GM23248 (cell line): ENCODE measurements around the gene DDA1. TPM values are rescaled to one million over a fixed set of nuclear protein-coding genes. Genes with fewer than 3 reads are reported as not detected.
A peak's percentile ranks its signal among the peaks of the same experiment; 100 is the strongest.
"Not testable (repeated sequence)": the region's sequence is repeated elsewhere in the genome, so short reads cannot be mapped to it uniquely, and the experiment has no call there.

Source experiments
- DNase-seq: peaks from one replicate; pipeline ENCODE4 v3.0.0-alpha.2; 2015
- H2AFZ ChIP-seq: fragments of 200-600 bp; sonication (generic); 2 replicates; pipeline ENCODE4 v1.6.1; 2016; ENCODE audit warnings: antibody characterized with exemption
- H3F3A ChIP-seq: fragments of 200-600 bp; sonication (generic); 2 replicates; pipeline ENCODE4 v1.6.1; 2016; ENCODE audit warnings: mild to moderate bottlenecking, antibody characterized with exemption, mixed run types; ENCODE audit not compliant: insufficient read depth
- H3K27ac ChIP-seq: fragments of 200-600 bp; sonication (generic); 2 replicates; pipeline ENCODE4 v1.5.1; 2016; ENCODE audit warnings: mild to moderate bottlenecking
- H3K27me3 ChIP-seq: fragments of 200-600 bp; sonication (generic); replicated peaks from 2 replicates; pipeline ENCODE4 v1.6.1; 2016; ENCODE audit warnings: mild to moderate bottlenecking; ENCODE audit not compliant: insufficient read depth
- H3K36me3 ChIP-seq: fragments of 200-600 bp; sonication (generic); 2 replicates; pipeline ENCODE4 v1.6.1; 2016; ENCODE audit warnings: low read depth, mild to moderate bottlenecking
- H3K4me1 ChIP-seq: fragments of 200-600 bp; sonication (generic); 2 replicates; pipeline ENCODE4 v1.6.1; 2016; ENCODE audit warnings: mild to moderate bottlenecking; ENCODE audit not compliant: insufficient read depth
- H3K4me2 ChIP-seq: fragments of 200-600 bp; sonication (generic); one replicate; pipeline ENCODE4 v1.6.1; 2016; ENCODE audit warnings: mild to moderate bottlenecking; ENCODE audit not compliant: unreplicated experiment
- H3K4me3 ChIP-seq: fragments of 200-600 bp; sonication (generic); 2 replicates; pipeline ENCODE4 v1.5.1; 2016; ENCODE audit warnings: mild to moderate bottlenecking
- H3K79me2 ChIP-seq: fragments of 200-600 bp; sonication (generic); 2 replicates; pipeline ENCODE4 v1.6.1; 2016; ENCODE audit warnings: mild to moderate bottlenecking; ENCODE audit not compliant: insufficient read depth
- H3K9ac ChIP-seq: fragments of 200-600 bp; sonication (generic); 2 replicates; pipeline ENCODE4 v1.6.1; 2016; ENCODE audit warnings: mild to moderate bottlenecking
- H3K9me2 ChIP-seq: fragments of 200-600 bp; sonication (generic); 2 replicates; pipeline ENCODE4 v1.6.1; 2016; ENCODE audit warnings: mixed run types, mild to moderate bottlenecking, moderate library complexity; ENCODE audit not compliant: insufficient read depth
- H3K9me3 ChIP-seq: fragments of 200-600 bp; sonication (generic); one replicate; pipeline ENCODE4 v1.6.1; 2017; ENCODE audit warnings: low read depth
- H4K20me1 ChIP-seq: fragments of 200-600 bp; sonication (generic); 2 replicates; pipeline ENCODE4 v1.6.0; 2016; ENCODE audit not compliant: insufficient read depth
- EZH2 ChIP-seq: fragments of 200-600 bp; sonication (generic); IDR thresholded peaks from 2 replicates; pipeline ENCODE4 v1.6.1; 2018; ENCODE audit warnings: antibody characterized with exemption, mild to moderate bottlenecking; ENCODE audit not compliant: insufficient read depth, poor library complexity, severe bottlenecking
- EZH2phosphoT487 ChIP-seq: fragments of 200-600 bp; sonication (generic); IDR thresholded peaks from 2 replicates; pipeline ENCODE4 v1.6.1; 2018; ENCODE audit warnings: antibody characterized with exemption, moderate library complexity, mild to moderate bottlenecking, low read depth; ENCODE audit not compliant: insufficient read depth
- WGBS, 2 experiments: methylation state at CpG; one replicate each; pipeline ENCODE4 v1.1.6; 2015 to 2017; ENCODE audit warnings: low lambda C conversion rate in 2 of 2, low coverage in 1 of 2; ENCODE audit errors: missing lambda C conversion rate in 2 of 2; 5-methylcytosine and 5-hydroxymethylcytosine counted together
- in situ Hi-C: fragments of 300-500 bp; cut with MboI; formaldehyde crosslinking; loops from 2 replicates; pipeline ENCODE4 v1.15.0; 2020
- polyA plus RNA-seq: library from polyadenylated mRNA; unstranded; fragments of >200 nt; fragmentation: Nextera tagmentation; extraction: Ambion mirVana; gene quantifications from 2 replicates; pipeline ENCODE4 v1.2.1, GENCODE V29; 2016
- total RNA-seq: library from RNA; depleted of rRNA; stranded (reverse); fragments of >200 nt; shearing (Covaris generic); gene quantifications from 2 replicates; pipeline ENCODE4 v1.2.3, GENCODE V29; 2014

DDA1 gene
- total and polyA plus RNA-seq, 2 experiments from 2014 or later, result 10.9 to 87.8 TPM

DNA sequence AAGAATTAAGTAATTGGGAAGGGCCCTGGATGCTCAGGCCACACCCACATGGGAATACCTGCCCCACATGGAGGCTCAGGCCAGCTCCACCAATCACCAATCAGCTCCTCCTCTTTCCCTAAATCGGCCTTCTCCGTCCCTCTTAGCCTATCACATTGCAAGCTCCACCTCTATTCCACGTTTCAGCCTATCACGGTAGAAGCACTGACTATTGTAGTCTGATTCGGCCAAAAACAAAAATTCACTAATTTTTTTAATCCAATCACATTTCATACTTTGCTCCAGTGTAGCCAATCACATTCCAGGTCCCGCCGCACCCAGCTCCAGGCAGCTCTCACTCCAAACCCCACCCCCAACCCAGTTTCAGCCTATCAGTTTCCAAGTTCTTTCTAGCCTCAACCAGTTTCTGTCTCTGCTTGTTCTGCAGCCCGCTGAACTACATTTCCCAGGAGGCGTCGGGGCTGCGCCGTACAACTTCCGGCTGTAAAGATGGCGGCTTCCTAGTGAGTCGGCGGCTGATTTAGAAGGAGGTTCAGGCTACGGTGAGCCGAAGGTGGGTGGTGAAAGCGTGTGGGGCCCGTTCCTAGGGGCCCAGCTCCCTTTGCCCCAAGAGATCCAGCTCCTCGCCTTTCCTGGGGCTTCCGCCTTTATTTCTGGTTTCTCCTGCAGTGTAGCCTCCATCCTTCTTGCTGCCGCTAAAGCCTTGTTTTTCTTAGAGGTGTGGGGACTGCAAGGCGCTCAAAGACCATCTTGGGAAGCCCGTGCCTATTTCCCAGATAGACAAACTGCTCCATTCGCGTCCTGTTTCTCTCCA, 42.2 kb upstream of the DDA1 start, which contains the start of gene BABAM1:
TSS of gene BABAM1 (plus strand) at position 469 of the 814 bp plus-strand sequence. CDS start 1,364 bp downstream, outside the sequence.
- Histone ChIP-seq H3K79me2 (peaks cover 30% of the 10 kb centered on the region), H3K9me3 (no peaks in the 10 kb centered on the region), H3K27me3 (no peaks in the 10 kb centered on the region), H4K20me1 (no peaks in the 10 kb centered on the region), H3K4me2 (peak within 1 kb of the TSS; percentile 97), H3K4me3 (peak within 1 kb of the TSS; percentile 96), H3K27ac (peak within 1 kb of the TSS; percentile 68), H3K36me3 (0 out of 2 replicates have a peak, but pooled peaks cover 4% of the 10 kb centered on the region), H2AFZ (peak within 1 kb of the TSS; percentile 96), H3K4me1 (peaks cover 6% of the 10 kb centered on the region), H3K9ac (peak within 1 kb of the TSS; percentile 88), H3F3A (peaks cover 7% of the 10 kb centered on the region), H3K9me2 (no peaks in the 10 kb centered on the region)
- WGBS, 2 experiments, result 0 to 1% methylated on average over 27 of the region's 27 CpGs
- in situ Hi-C loops, result no loop called here
- TF ChIP-seq EZH2 (no peak), EZH2phosphoT487 (no peak)
- peak; percentile 98 for DNase-seq

DNA sequence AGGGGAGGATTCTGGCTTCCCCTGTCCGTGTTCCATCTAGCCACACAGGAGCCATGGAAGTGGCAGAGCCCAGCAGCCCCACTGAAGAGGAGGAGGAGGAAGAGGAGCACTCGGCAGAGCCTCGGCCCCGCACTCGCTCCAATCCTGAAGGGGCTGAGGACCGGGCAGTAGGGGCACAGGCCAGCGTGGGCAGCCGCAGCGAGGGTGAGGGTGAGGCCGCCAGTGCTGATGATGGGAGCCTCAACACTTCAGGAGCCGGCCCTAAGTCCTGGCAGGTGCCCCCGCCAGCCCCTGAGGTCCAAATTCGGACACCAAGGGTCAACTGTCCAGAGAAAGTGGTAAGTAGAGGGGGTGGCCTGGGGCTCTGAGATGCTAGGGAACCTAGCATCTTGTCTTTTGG, 40.6 kb upstream of the DDA1 start:
- no peaks in the 10 kb centered on the region for H4K20me1 ChIP-seq
- 88 to 90% methylated on average over 13 of the region's 13 CpGs for WGBS, 2 experiments
- H2AFZ ChIP-seq, result no peak overlapping the region
- peak overlapping the region; percentile 88 for H3K9ac ChIP-seq
- H3K9me3 ChIP-seq, result no peaks in the 10 kb centered on the region
- no peak for DNase-seq
- H3K9me2 ChIP-seq, result no peaks in the 10 kb centered on the region
- in situ Hi-C loops, result no loop called here
- H3F3A ChIP-seq, result peaks cover 7% of the 10 kb centered on the region
- peaks cover 6% of the 10 kb centered on the region for H3K4me1 ChIP-seq
- H3K27ac ChIP-seq, result peak overlapping the region; percentile 68
- TF ChIP-seq EZH2 (no peak), EZH2phosphoT487 (no peak)
- peak overlapping the region; percentile 97 for H3K4me2 ChIP-seq
- H3K27me3 ChIP-seq, result no peaks in the 10 kb centered on the region
- peaks cover 11% of the 10 kb centered on the region; the same call in 1 of the 2 replicates for H3K36me3 ChIP-seq
- peaks cover 30% of the 10 kb centered on the region for H3K79me2 ChIP-seq
- peak overlapping the region; percentile 96; the same call in 1 of the 2 replicates for H3K4me3 ChIP-seq

DNA sequence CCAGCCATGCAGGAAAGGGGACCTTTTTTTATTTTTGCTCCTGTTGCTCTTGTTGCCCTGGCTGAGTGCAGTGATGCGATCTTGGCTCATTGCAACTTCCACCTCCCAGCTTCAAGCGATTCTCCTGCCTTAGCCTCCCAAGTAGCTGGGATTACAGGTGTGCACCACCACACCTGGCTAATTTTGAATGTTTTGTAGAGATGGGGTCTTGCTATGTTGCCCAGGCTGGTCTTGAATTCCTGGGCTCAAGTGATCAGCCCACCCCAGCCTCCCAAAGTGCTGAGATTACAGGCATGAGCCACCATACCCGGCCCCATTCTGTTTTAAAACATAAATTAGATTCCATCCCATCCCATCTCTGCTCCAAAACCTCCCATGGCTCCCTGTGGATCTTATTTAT, 34.5 kb upstream of the DDA1 start:
- peaks cover 11% of the 10 kb centered on the region; the same call in 1 of the 2 replicates for H3K36me3 ChIP-seq
- WGBS, 2 experiments, result 96 to 97% methylated on average over 3 of the region's 3 CpGs
- H3K9me3 ChIP-seq, H3K27ac ChIP-seq, DNase-seq, H3K9ac ChIP-seq, H2AFZ ChIP-seq, H3K9me2 ChIP-seq, H3K4me2 ChIP-seq, H3F3A ChIP-seq, H3K79me2 ChIP-seq, H3K4me1 ChIP-seq, H3K4me3 ChIP-seq, H4K20me1 ChIP-seq, H3K27me3 ChIP-seq: not testable (repeated sequence)
- in situ Hi-C loops, result loop anchor here (10.0 kb wide), 1 partner anchor 200 kb away; the partner anchor contains the start of genes HAUS8 and MYO9B

DNA sequence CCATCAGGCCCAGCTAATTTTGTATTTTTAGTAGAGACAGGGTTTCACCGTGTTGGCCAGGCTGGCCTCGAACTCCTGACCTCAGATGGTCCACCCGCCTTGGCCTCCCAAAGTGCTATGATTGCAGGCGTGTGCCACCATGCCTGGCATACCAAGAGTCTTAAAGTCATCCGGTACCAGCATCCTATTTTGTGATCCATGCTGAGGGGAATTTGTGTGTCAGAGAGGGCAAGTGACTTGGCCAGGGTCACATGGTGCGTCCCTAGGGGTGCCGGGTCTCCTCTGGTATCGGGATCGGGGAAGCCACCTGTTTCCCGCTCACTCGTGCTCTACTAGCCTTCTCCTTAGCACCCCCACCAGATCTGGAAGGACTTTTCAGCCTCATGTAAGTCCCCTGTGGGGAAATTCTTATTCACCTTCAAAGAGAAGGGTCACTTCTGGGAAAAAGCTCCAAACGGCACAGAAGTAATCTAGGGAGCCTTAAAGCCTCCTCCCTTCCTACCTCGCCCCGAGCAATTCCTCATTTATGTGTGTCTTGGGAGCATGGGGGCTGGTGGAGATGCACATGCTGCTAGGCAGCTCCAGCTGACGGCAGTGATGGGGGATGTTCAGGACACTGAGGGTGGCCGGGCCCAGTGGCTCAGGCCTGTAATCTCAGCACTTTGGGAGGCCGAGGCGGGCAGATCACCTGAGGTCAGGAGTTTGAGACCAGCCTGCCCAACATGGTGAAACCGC, 33.8 kb upstream of the DDA1 start:
- Histone ChIP-seq H3K36me3 (peaks cover 11% of the 10 kb centered on the region; the same call in 1 of the 2 replicates), H3K4me3 (no peak overlapping the region), H3K27me3 (no peaks in the 10 kb centered on the region), H4K20me1 (no peaks in the 10 kb centered on the region), H3K4me2 (no peak overlapping the region), H3K27ac (no peak overlapping the region), H3K4me1 (no peaks in the 10 kb centered on the region), H3K79me2 (no peaks in the 10 kb centered on the region), H2AFZ (no peak overlapping the region), H3K9me2 (no peaks in the 10 kb centered on the region), H3F3A (0 out of 2 replicates have a peak, but pooled peaks cover 7% of the 10 kb centered on the region), H3K9ac (no peak overlapping the region), H3K9me3 (no peaks in the 10 kb centered on the region)
- no peak for DNase-seq
- TF ChIP-seq EZH2 (no peak), EZH2phosphoT487 (no peak)
- 96% methylated on average over 17 to 19 of the region's 19 CpGs for WGBS, 2 experiments
- in situ Hi-C loops, result loop anchor here (10.0 kb wide), 1 partner anchor 201 kb away; the partner anchor contains the start of genes HAUS8 and MYO9B
